GM18505 (cell line): ENCODE measurements around the gene ARIH1.
"Not testable (repeated sequence)": the region's sequence is repeated elsewhere in the genome, so short reads cannot be mapped to it uniquely, and the experiment has no call there.

Source experiments
- ATAC-seq: cut with Tn5 transposase; IDR thresholded peaks from one replicate; pipeline ENCODE4 v1.9.1; 2021; ENCODE audit not compliant: unreplicated experiment
- POLR2A ChIP-seq: IDR thresholded peaks from 4 replicates; pipeline ENCODE4 v1.6.1; 2011; ENCODE audit warnings: borderline replicate concordance; ENCODE audit not compliant: insufficient read depth, insufficient read length; ENCODE audit errors: extremely low read depth

Gene ARIH1

DNA sequence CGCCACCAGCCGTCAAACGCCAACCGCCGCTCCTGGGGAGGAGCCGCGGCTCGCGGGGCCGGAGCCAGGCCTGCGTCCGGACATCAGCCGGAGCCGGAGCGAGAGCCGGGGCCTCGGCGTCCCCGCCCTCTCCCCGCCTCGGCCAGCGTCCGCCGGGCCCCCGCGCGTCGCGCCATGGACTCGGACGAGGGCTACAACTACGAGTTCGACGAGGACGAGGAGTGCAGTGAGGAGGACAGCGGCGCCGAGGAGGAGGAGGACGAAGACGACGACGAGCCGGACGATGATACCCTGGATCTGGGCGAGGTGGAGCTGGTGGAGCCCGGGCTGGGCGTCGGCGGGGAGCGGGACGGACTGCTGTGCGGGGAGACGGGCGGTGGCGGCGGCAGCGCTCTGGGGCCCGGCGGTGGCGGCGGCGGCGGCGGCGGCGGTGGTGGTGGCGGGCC, 359 bp downstream of the ARIH1 start:
- no peak for TF ChIP-seq POLR2A
- peak; percentile 16 for ATAC-seq

- ATAC-seq, result peak; percentile 43
- TF ChIP-seq POLR2A, result peak; percentile 68
Measured at GRCh38 chr15:72474912-72475628, 940 bp downstream of the ARIH1 start.

- no peak for TF ChIP-seq POLR2A
- ATAC-seq, result no peak
Measured at GRCh38 chr15:72475674-72476073, 1.5 kb downstream of the ARIH1 start.

GRCh38 chr15:72476330-72476729, 2.2 kb downstream of the ARIH1 start:
- ATAC-seq, result not testable (repeated sequence)

DNA sequence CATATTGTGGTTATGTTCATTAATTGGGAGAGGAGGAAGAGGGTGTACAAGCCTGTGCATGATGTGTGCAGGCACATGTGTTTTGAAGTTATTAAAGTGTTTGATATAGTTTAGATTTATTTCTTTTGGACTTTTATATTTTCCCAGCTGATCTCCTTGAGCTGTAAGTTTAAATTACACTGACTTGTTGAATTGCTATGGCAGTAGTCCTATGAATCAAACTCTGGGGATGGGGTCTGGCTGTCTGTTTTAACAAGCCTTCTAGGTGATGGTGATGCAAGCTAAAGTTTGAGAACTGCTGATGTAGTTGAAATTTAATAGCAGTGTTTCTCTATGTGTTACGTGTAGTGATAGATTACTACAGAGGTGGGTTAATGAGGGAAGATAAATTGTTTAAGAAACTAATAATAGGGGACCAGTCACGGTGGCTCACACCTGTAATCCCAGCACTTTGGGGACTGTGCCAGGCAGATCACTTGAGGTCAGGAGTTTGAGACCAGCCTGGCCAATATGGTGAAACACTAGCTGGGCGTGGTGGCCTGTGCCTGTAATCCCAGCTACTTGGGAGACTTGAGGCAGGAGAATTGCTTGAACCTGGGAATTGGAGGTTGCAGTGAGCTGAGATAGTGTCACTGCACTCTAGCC, 7.0 kb downstream of the ARIH1 start:
- TF ChIP-seq POLR2A, result no peak

GRCh38 chr15:72482275-72482674, 8.1 kb downstream of the ARIH1 start:
- ATAC-seq, result no peak
- TF ChIP-seq POLR2A, result no peak

More for the DNA sequence above, 7.0 kb downstream of the ARIH1 start:
- ATAC-seq, result no peak

- TF ChIP-seq POLR2A, result no peak
Measured at GRCh38 chr15:72483279-72483678, 9.1 kb downstream of the ARIH1 start.

DNA sequence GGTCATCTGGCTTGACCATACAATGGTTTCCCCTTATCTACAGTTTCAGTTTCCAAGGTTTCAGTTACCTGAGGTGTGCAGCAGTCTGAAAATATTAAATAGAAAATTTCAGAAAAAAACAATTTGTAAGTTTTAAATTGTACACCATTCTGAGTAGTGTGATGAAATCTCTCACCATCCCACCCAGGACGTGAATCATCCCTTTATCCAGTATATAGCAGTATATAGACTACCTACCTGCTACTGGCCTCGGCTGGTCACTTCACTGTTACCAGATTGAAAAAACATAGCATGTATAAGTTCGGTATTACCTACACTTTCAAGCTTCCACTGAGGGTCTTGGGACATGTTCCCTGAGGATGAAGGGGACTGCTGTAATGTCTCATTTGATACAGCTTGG, 12.0 kb downstream of the ARIH1 start:
- TF ChIP-seq POLR2A, result no peak
- no peak for ATAC-seq

More at GRCh38 chr15:72483279-72483678, 9.1 kb downstream of the ARIH1 start:
- no peak for ATAC-seq

GRCh38 chr15:72487070-72487797, 13.1 kb downstream of the ARIH1 start:
- no peak for ATAC-seq

DNA sequence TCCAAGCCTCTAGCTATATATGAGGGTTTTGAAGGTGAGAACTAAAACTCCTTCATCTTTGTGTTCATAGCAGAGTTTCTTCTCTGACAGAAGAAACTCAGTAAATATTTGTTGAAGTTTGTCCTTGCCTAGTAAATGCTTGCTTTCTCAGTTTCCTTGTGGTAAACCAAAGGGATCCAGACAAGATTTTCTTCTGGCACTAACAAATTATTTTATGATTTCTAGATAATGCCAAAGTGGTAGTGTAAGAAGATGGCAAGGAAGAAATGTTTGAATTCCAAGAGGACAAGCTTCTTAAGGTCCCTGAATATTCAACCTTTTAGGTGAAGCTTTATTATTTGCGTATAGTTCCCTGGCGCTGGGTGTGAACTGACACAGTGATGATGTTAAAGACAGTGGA, 14.4 kb downstream of the ARIH1 start:
- no peak for ATAC-seq
- TF ChIP-seq POLR2A, result no peak

More at GRCh38 chr15:72487070-72487797, 13.1 kb downstream of the ARIH1 start:
- TF ChIP-seq POLR2A, result no peak

DNA sequence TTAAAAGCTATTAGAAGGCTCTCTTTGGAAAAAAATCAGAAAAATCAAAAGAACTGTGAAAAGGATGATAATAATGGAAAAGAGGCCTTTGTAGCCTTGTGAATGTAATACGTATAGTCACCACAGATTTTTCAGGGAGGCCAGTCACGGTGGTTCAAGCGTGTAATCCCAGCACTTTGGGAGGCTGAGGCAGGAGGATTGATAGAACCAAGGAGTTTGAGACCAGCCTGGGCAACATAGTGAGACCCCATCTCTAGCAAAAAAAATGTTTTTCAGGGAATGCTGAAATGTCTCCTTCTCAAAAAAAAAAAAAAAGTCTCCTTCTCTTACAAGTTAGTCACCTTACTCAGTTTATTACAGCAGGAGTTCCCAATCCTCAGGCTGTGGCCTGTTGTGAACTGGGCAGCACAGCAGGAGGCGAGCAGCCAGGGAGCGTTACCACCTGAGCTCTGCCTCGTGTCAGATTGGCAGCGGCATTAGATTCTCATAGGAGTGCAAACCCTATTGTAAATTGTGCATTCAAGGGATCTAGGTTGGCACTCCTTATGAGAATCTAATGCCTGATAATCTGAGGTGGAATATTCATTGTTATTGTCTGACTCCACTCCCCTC, 15.9 kb downstream of the ARIH1 start:
- no peak for ATAC-seq
- no peak for TF ChIP-seq POLR2A

GRCh38 chr15:72491768-72492167, 17.6 kb downstream of the ARIH1 start:
- ATAC-seq, result no peak
- no peak for TF ChIP-seq POLR2A

- no peak for TF ChIP-seq POLR2A
- no peak for ATAC-seq
Measured at GRCh38 chr15:72492733-72493132, 18.6 kb downstream of the ARIH1 start.
